WERI-Rb-1 (cell line): ENCODE results near the gene BMPR1A.
"Not testable (repeated sequence)": the region's sequence is repeated elsewhere in the genome, so short reads cannot be mapped to it uniquely, and the experiment has no call there.

Experiments used
- DNase-seq: peaks from one replicate; pipeline ENCODE4 v3.0.0-alpha.2; 2020
- H3K27ac ChIP-seq: fragments of 250-450 bp; sonication (Bioruptor Pico); 2 replicates; pipeline ENCODE4 v1.5.1; 2020; ENCODE audit warnings: mild to moderate bottlenecking, moderate library complexity
- H3K27me3 ChIP-seq: fragments of 250-450 bp; sonication (Bioruptor Pico); 2 replicates; pipeline ENCODE4 v1.5.1; 2021; ENCODE audit warnings: mild to moderate bottlenecking, low read depth, moderate library complexity; ENCODE audit not compliant: insufficient read depth, severe bottlenecking
- H3K36me3 ChIP-seq: fragments of 250-450 bp; sonication (Bioruptor Pico); 2 replicates; pipeline ENCODE4 v1.5.1; 2020; ENCODE audit warnings: mild to moderate bottlenecking, moderate library complexity
- H3K4me3 ChIP-seq: 2 replicates; pipeline ENCODE4 v1.5.1; 2011; ENCODE audit warnings: low read depth, mild to moderate bottlenecking, control low read depth, low read length
- H3K9me3 ChIP-seq: fragments of 250-450 bp; sonication (Bioruptor Pico); 2 replicates; pipeline ENCODE4 v1.5.1; 2021; ENCODE audit warnings: mild to moderate bottlenecking, moderate library complexity; ENCODE audit not compliant: severe bottlenecking
- TF ChIP-seq, protein P1 (sequence below): IDR thresholded peaks from 2 replicates; pipeline ENCODE4 v1.5.1; 2011; ENCODE audit warnings: low read depth, mild to moderate bottlenecking, control low read depth, inconsistent platforms, low read length

BMPR1A gene

DNA sequence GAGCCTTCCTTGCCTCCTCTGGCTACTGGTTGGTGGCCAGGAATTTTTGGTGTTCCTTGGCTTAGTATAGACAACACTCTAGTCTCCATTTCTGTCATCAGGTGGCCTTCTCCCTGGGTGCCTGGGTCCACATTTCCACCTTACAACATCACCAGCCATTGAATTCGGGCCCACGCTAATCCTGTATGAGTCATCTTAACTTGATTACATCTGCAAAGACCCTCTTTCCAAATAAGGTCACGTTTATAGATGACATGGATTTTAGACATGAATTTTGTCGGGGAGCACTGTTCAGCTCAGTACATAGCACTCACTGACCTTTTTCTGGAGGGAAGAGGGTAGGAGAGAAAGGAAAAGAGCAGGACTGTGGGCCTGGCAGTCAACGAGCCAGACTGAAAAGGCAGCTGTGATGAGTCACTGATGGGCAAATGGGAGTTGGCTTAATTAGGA, 161.6 kb downstream of the BMPR1A start:
- Histone ChIP-seq H3K27ac (no peak overlapping the region), H3K9me3 (no peaks in the 10 kb centered on the region), H3K4me3 (no peak overlapping the region), H3K27me3 (no peaks in the 10 kb centered on the region), H3K36me3 (peaks cover 88% of the 10 kb centered on the region)
- TF ChIP-seq, protein P1, sequence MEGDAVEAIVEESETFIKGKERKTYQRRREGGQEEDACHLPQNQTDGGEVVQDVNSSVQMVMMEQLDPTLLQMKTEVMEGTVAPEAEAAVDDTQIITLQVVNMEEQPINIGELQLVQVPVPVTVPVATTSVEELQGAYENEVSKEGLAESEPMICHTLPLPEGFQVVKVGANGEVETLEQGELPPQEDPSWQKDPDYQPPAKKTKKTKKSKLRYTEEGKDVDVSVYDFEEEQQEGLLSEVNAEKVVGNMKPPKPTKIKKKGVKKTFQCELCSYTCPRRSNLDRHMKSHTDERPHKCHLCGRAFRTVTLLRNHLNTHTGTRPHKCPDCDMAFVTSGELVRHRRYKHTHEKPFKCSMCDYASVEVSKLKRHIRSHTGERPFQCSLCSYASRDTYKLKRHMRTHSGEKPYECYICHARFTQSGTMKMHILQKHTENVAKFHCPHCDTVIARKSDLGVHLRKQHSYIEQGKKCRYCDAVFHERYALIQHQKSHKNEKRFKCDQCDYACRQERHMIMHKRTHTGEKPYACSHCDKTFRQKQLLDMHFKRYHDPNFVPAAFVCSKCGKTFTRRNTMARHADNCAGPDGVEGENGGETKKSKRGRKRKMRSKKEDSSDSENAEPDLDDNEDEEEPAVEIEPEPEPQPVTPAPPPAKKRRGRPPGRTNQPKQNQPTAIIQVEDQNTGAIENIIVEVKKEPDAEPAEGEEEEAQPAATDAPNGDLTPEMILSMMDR, result no peak
- no peak for DNase-seq

DNA sequence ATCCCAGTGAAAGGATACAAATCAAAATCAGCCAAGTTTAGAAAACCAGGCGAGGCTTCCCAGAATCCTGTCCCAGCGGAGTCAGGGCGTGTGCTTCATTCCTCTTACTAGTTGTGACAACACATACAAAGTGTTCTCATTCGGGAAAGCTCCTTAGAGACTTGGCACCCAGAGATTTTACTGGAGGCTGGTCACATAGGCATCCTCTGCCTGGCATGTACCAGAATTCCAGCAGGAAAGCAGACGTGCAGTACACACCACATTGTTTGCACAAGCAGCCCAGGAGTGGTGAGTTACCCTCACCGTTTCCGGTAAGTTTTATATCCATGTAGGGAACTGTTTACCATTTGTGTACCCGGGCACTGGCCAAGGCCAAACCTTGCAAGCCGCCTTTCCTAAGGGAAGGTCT, 166.1 kb downstream of the BMPR1A start:
- H3K27ac ChIP-seq, result no peak overlapping the region
- TF ChIP-seq, protein P1, result no peak
- H3K9me3 ChIP-seq, result no peaks in the 10 kb centered on the region
- peaks cover 53% of the 10 kb centered on the region for H3K36me3 ChIP-seq
- no peak overlapping the region for H3K4me3 ChIP-seq
- no peaks in the 10 kb centered on the region for H3K27me3 ChIP-seq
- no peak for DNase-seq

DNA sequence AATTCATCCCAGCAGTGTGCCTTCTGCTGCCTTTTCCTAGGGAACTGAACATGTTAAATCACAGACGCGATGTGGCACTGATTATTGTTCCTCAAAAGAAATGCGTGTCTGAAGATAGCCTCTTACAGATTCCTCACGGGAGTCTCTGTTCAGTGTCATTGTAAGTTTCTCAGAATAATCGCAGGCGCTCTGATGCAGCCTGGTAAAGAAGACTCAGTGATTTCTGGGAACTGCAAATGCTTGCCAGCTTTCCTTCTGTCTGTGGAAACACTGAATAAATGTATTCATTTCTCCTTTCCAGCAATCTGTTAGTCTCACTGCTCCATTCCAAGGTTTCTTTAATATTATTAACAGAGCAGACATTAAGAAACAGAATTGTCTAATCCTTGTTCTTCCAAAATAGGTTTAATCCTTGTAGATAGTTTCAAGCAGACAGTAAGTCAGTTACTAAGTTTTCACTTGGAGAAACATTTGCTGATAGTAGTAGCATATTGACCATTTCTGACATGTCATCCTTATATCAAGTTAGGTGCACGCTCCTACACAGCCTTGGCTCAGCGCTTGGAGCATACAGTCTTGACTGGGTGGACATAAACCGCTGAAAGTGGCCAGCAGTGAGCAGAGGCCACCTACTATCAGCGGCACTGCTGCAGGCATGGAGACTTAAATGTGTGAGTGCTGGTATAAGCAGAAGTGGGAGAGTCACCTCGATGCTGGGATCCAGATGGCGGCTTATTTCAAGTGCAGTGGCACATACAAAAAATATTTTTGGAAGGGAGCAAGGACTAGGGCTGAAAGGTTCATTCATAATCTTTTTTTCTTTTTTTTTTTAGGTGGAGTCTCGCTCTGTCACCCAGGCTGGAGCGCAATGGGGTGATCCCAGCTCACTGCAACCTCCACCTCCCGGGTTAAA, 173.3 kb downstream of the BMPR1A start:
- H3K36me3 ChIP-seq, result peaks cover 27% of the 10 kb centered on the region

DNA sequence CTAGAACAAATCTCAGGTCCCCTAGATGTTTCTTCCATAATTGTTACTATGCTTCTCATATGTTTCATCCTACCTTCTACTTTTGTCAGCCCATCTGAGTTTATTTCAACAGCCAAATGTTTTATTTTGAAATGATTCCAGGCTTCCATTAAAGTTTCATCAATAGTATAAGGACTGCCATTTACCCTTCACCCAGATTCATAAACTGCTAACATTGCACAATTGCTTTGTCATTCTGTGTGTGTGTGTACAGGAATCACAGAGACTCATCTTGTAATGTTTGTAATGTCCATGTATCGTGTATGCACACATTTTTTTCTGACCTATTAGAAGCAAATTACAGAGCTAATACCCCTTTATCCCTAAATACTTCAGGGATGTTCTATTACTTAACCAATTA, 175.5 kb downstream of the BMPR1A start:
- Histone ChIP-seq H3K4me3 (no peak overlapping the region), H3K9me3 (no peaks in the 10 kb centered on the region), H3K36me3 (peaks cover 27% of the 10 kb centered on the region), H3K27ac (no peak overlapping the region), H3K27me3 (no peaks in the 10 kb centered on the region)
- no peak for DNase-seq
- TF ChIP-seq, protein P1, result no peak

More for the DNA sequence above, 173.3 kb downstream of the BMPR1A start:
- DNase-seq, result no peak
- no peak overlapping the region for H3K27ac ChIP-seq
- no peaks in the 10 kb centered on the region for H3K9me3 ChIP-seq
- no peak overlapping the region for H3K4me3 ChIP-seq
- no peaks in the 10 kb centered on the region for H3K27me3 ChIP-seq
- TF ChIP-seq, protein P1, result no peak

DNA sequence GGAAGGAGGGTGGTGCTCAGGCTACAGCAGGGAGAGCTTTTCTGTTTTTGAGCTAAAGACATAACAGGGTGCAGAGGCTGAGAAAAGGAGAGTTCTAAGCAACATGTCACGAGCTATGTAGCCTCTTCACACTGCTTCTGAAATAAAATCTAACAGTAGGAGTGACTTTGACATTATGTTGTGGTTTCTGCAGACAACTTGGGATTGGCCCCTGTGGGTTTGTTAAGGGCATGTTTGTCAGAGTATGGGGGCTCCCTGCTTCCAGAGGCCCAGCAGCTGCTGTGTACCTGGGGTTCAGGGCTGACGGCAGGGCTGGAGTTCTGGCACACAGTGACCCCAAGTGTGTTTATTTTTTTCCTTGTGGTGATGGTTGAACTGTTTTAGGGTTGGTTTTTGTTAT, 176.3 kb downstream of the BMPR1A start:
- H3K27ac ChIP-seq, result no peak overlapping the region

DNA sequence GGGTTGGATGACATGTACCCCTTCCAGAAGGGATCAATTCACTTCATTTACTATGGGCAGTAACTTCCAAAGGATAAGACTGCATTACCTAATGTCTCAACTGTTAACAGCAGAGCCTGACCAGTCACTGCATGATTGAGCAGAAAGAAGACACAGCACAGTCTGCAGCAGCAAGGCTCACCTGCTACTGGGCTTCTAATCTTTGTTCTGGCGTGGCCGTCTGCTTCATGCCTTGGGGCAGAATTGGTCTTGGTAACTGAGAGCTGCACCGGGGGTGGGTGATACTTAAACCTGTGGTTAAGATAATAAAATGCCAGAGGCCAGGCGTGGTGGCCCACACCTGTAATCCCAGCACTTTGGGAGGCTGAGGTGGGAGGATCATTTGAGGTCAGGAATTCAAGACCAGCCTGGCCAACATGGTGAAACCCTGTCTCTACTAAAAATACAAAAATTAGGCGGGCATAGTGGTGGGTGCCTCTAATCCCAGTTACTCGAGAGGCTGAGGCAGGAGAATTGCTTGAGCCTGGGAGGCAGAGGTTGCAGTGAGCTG, 177.8 kb downstream of the BMPR1A start:
- DNase-seq, H3K27me3 ChIP-seq, H3K9me3 ChIP-seq, H3K4me3 ChIP-seq, H3K27ac ChIP-seq: not testable (repeated sequence)
- H3K36me3 ChIP-seq, result peaks cover 14% of the 10 kb centered on the region

More for the DNA sequence above, 176.3 kb downstream of the BMPR1A start:
- H3K36me3 ChIP-seq, result peaks cover 27% of the 10 kb centered on the region
- no peaks in the 10 kb centered on the region for H3K27me3 ChIP-seq
- no peak for DNase-seq
- H3K9me3 ChIP-seq, result no peaks in the 10 kb centered on the region
- TF ChIP-seq, protein P1, result no peak
- H3K4me3 ChIP-seq, result no peak overlapping the region
